HepG2 (cell line): ENCODE data around the gene RAD50. TPM values are rescaled to one million over a fixed set of nuclear protein-coding genes. Genes with fewer than 3 reads are reported as not detected.

Experiments
- ATAC-seq: fragments of 200-7000 bp; cut with Tn5 transposase; 3 replicates; pipeline ENCODE4 v1.9.1; 2020; ENCODE audit warnings: mild to moderate bottlenecking, moderate library complexity
- BruUV-seq: library from RNA; stranded (reverse); fragments of 400-500 nt; replicated peaks from 2 replicates; lab custom pipeline; 2021; lab: Mats Ljungman, UMichigan
- CTCF ChIA-PET: fragments of 300-600 bp; formaldehyde crosslinking; extraction: SDS; loops from one replicate; lab custom pipeline; 2021; ENCODE audit warnings: low total read pairs, inconsistent platforms, low intra/inter-chr PET ratio; lab: Yijun Ruan, JAX
- POLR2A ChIA-PET: fragments of 350-600 bp; sonication (Branson Sonifier 250); formaldehyde crosslinking; loops from one replicate; lab custom pipeline; 2020; ENCODE audit warnings: antibody characterized with exemption, inconsistent platforms; lab: Yijun Ruan, JAX
- DNase-seq: peaks from one replicate; pipeline ENCODE4 v3.0.0-alpha.2; 2015; ENCODE audit warnings: low spot score
- FAIRE-seq: peaks from 3 replicates; lab custom pipeline; 2011; peaks lifted over from hg19 to GRCh38; lab: Jason Lieb, UNC
- H2AFZ ChIP-seq: one replicate; pipeline ENCODE4 v1.6.1; 2011; ENCODE audit warnings: low read length, inconsistent platforms
- H3K27ac ChIP-seq: fragments of 300-600 bp; 3 replicates; pipeline ENCODE4 v1.8.0; 2011; ENCODE audit warnings: mixed run types, mild to moderate bottlenecking, mixed read lengths, low read length, inconsistent platforms; ENCODE audit not compliant: insufficient read depth; ENCODE audit errors: extremely low read length
- H3K27me3 ChIP-seq, 2 experiments: fragments of 200-600 bp in 1 of 2; 2 replicates in 1 of 2; 3 replicates in 1 of 2; pipeline versions ENCODE4 v1.6.0 to v1.8.0; 2011; ENCODE audit warnings: low read length in 2 of 2, mild to moderate bottlenecking in 2 of 2, moderate library complexity in 2 of 2, inconsistent platforms in 1 of 2; ENCODE audit not compliant: insufficient read depth in 2 of 2, control insufficient read depth in 1 of 2
- H3K36me3 ChIP-seq, 2 experiments: fragments of 200-600 bp in 1 of 2; replicated peaks in 1 of 2; 2 replicates in 1 of 2; 3 replicates in 1 of 2; pipeline versions ENCODE4 v1.5.1 to v1.8.0; 2011; ENCODE audit warnings: low read length in 2 of 2, inconsistent platforms in 1 of 2; ENCODE audit not compliant: insufficient read depth in 2 of 2, control insufficient read depth in 1 of 2
- H3K4me1 ChIP-seq: 2 replicates; pipeline ENCODE4 v1.5.1; 2012; ENCODE audit warnings: low read length, inconsistent platforms; ENCODE audit not compliant: insufficient read depth
- H3K4me2 ChIP-seq: 2 replicates; pipeline ENCODE4 v1.6.0; 2011; ENCODE audit warnings: low read depth, low read length, inconsistent platforms
- H3K4me3 ChIP-seq, 3 experiments: fragments of 200-600 bp in 1 of 3; sonication (generic), shearing (Covaris generic) in 1 of 3; replicated peaks in 1 of 3; 2 replicates each; pipeline ENCODE4 v1.5.1; 2011 to 2016; ENCODE audit warnings: low read length in 3 of 3, inconsistent platforms in 2 of 3, low read depth in 2 of 3, mild to moderate bottlenecking in 2 of 3, control low read depth in 1 of 3, mixed read lengths in 1 of 3; ENCODE audit not compliant: insufficient read depth in 1 of 3
- H3K79me2 ChIP-seq: one replicate; pipeline ENCODE4 v1.6.1; 2011; ENCODE audit warnings: low read length, inconsistent platforms; ENCODE audit not compliant: insufficient read depth
- H3K9ac ChIP-seq: 2 replicates; pipeline ENCODE4 v1.6.0; 2011; ENCODE audit warnings: mild to moderate bottlenecking, low read depth, low read length, inconsistent platforms; ENCODE audit not compliant: insufficient read depth
- H3K9me3 ChIP-seq: 2 replicates; pipeline ENCODE4 v1.5.1; 2012; ENCODE audit warnings: mild to moderate bottlenecking, low read length
- H4K20me1 ChIP-seq: 2 replicates; pipeline ENCODE4 v1.6.0; 2011; ENCODE audit warnings: inconsistent platforms, mild to moderate bottlenecking, low read length, moderate library complexity; ENCODE audit not compliant: insufficient read depth
- ATF4 ChIP-seq, 2 experiments: fragments of 450-650 bp in 1 of 2; sonication (generic) in 1 of 2; formaldehyde crosslinking; IDR thresholded peaks; 2 replicates each; pipeline versions ENCODE4 v1.5.0 to v1.8.0; 2020 to 2022; ENCODE audit warnings: mild to moderate bottlenecking in 1 of 2, missing genetic modification reagents in 1 of 2
- BORCS8-MEF2B ChIP-seq: sonication (generic); formaldehyde crosslinking; IDR thresholded peaks from 2 replicates; pipeline ENCODE4 v1.8.0; 2022; ENCODE audit warnings: mild to moderate bottlenecking, missing genetic modification reagents
- E2F1 ChIP-seq: sonication (generic); formaldehyde crosslinking; IDR thresholded peaks from 2 replicates; pipeline ENCODE4 v1.5.0; 2020; ENCODE audit warnings: missing genetic modification reagents
- FOSL2 ChIP-seq: sonication (generic); formaldehyde crosslinking; IDR thresholded peaks from 2 replicates; pipeline ENCODE4 v1.4.0; 2020; ENCODE audit warnings: missing genetic modification reagents
- KAT7 ChIP-seq: IDR thresholded peaks from 2 replicates; pipeline ENCODE4 v1.6.1; 2018; ENCODE audit warnings: borderline replicate concordance, missing compliant biosample characterization
- MZF1 ChIP-seq: sonication (generic); formaldehyde crosslinking; IDR thresholded peaks from 2 replicates; pipeline ENCODE4 v1.8.1; 2023; ENCODE audit warnings: mild to moderate bottlenecking, missing genetic modification reagents, borderline replicate concordance
- ZNF337 ChIP-seq: sonication (generic); formaldehyde crosslinking; IDR thresholded peaks from 2 replicates; pipeline ENCODE4 v1.5.1; 2020; ENCODE audit warnings: missing genetic modification reagents, low read depth, mild to moderate bottlenecking, borderline replicate concordance
- ZNF546 ChIP-seq: sonication (generic); formaldehyde crosslinking; conservative IDR thresholded peaks from 2 replicates; pipeline ENCODE4 v1.8.1; 2023; ENCODE audit warnings: mild to moderate bottlenecking, missing genetic modification reagents
- ZNF674 ChIP-seq: sonication (generic); formaldehyde crosslinking; IDR thresholded peaks from 2 replicates; pipeline ENCODE4 v1.5.0; 2020; ENCODE audit warnings: low read depth, mild to moderate bottlenecking, missing genetic modification reagents
- ZNF781 ChIP-seq: sonication (generic); formaldehyde crosslinking; IDR thresholded peaks from 2 replicates; pipeline ENCODE4 v1.5.1; 2020; ENCODE audit warnings: borderline replicate concordance, mild to moderate bottlenecking, missing genetic modification reagents; ENCODE audit errors: not compliant biosample characterization
- in situ Hi-C: cut with HindIII; loops from 2 replicates; pipeline ENCODE4 v1.10.0; 2017; ENCODE audit warnings: low pct_unique_long_range_greater_than_20kb; ENCODE audit not compliant: extremely low pct_ligation_motif_present
- intact Hi-C: fragments of 100-400 bp; cut with micrococcal nuclease; formaldehyde crosslinking; loops from one replicate; pipeline ENCODE4 v1.10.0; 2022; ENCODE audit not compliant: unreplicated experiment
- polyA plus RNA-seq, 8 experiments: library from polyadenylated mRNA; depleted of rRNA in 3 of 8; stranded (reverse) in 7 of 8; unstranded in 1 of 8; fragments of >200 nt; fragmentation: Illumina TruSeq in 4 of 8; extraction: Trizol in 4 of 8; gene quantifications; 2 replicates each; pipeline versions ENCODE4 v1.2.1 to v1.2.3, GENCODE V29; 2011 to 2016; ENCODE audit warnings: low read depth in 4 of 8, missing spikeins in 1 of 8, mixed read lengths in 1 of 8; ENCODE audit not compliant: insufficient read depth in 1 of 8
- total RNA-seq, 5 experiments: library from RNA; depleted of rRNA; stranded (reverse); fragments of >200 nt; fragmentation: Illumina TruSeq; extraction: Trizol; gene quantifications; 2 replicates each; pipeline ENCODE4 v1.2.3, GENCODE V29; 2016; ENCODE audit warnings: low read depth in 1 of 5
- TF ChIP-seq, protein P1 (sequence below): sonication (generic); formaldehyde crosslinking; conservative IDR thresholded peaks from 2 replicates; pipeline ENCODE4 v1.8.0; 2022; ENCODE audit warnings: missing genetic modification reagents

Gene RAD50
- total and polyA plus RNA-seq, 2 of the 13 experiments (the other 11 are each of a cell fraction or from before 2014, with no cell fraction given) = 19.2 to 23.4 TPM

GRCh38 chr5:132586063-132586462 is 29.3 kb downstream of the RAD50 start:
- no peaks in the 10 kb centered on the region for H3K4me1 ChIP-seq
- in situ Hi-C loops = no loop called here
- no peak overlapping the region for H3K9ac ChIP-seq
- H3K4me2 ChIP-seq = no peak overlapping the region
- no peak overlapping the region for H2AFZ ChIP-seq
- FAIRE-seq (no peak), DNase-seq (no peak), ATAC-seq (no peak)
- intact Hi-C loops = loop anchor here (5.0 kb wide), 1 partner anchor 59 kb away; no protein-coding TSS in a partner anchor
- no peaks in the 10 kb centered on the region for H3K9me3 ChIP-seq
- no peaks in the 10 kb centered on the region for H3K27me3 ChIP-seq
- CTCF ChIA-PET = no interaction called here
- no TSS peak for BruUV-seq
- H3K4me3 ChIP-seq = no peak overlapping the region
- no peak overlapping the region for H3K27ac ChIP-seq
- TF ChIP-seq, protein P1, sequence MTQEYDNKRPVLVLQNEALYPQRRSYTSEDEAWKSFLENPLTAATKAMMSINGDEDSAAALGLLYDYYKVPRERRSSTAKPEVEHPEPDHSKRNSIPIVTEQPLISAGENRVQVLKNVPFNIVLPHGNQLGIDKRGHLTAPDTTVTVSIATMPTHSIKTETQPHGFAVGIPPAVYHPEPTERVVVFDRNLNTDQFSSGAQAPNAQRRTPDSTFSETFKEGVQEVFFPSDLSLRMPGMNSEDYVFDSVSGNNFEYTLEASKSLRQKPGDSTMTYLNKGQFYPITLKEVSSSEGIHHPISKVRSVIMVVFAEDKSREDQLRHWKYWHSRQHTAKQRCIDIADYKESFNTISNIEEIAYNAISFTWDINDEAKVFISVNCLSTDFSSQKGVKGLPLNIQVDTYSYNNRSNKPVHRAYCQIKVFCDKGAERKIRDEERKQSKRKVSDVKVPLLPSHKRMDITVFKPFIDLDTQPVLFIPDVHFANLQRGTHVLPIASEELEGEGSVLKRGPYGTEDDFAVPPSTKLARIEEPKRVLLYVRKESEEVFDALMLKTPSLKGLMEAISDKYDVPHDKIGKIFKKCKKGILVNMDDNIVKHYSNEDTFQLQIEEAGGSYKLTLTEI (CRISPR knock-in tag) = no peak
- no peak for TF ChIP-seq ZNF337 (CRISPR knock-in tag)
- TF ChIP-seq FOSL2 (CRISPR knock-in tag) = no peak
- no peak for TF ChIP-seq BORCS8-MEF2B (CRISPR knock-in tag)
- no peak for TF ChIP-seq ZNF674 (CRISPR knock-in tag)
- TF ChIP-seq ATF4 (CRISPR knock-in tag; IDR thresholded peaks at IDR 0.05) = no peak
- no peak for TF ChIP-seq ZNF546
- TF ChIP-seq E2F1 (CRISPR knock-in tag) = no peak
- no peak for TF ChIP-seq MZF1
- TF ChIP-seq ZNF781 (CRISPR knock-in tag) = no peak
- TF ChIP-seq KAT7 (CRISPR knock-in tag) = no peak
- POLR2A ChIA-PET = no interaction called here
- peaks cover 3 to 48% of the 10 kb centered on the region in 2 experiments; a peak in 4 of 5 replicates for H3K36me3 ChIP-seq
- H4K20me1 ChIP-seq = no peaks in the 10 kb centered on the region
- no peaks in the 10 kb centered on the region for H3K79me2 ChIP-seq
